ENCODE results near the gene PDZD2.
"Not testable (repeated sequence)": the region's sequence is repeated elsewhere in the genome, so short reads cannot be mapped to it uniquely, and the experiment has no call there.

The PDZD2 gene

DNA sequence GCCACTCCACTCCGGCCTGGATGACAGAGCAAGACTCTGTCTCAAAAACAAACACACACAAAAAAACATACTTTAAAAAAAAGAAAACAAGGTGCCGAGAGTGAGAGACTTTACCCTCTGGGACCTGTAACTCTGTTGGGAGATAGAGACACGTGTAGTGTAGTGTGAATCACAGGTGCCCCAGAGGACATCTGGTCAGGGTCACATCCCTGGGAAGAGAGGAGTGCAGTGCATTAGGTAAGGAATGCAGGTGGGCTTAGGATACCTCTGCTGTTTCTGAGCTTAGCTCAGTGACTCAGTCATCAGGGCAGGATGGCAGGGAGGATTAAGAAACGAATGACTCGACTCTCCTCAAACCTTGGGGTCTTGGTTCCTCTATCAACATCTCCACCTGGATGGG is 360.5 kb downstream of the PDZD2 start:
- DNase-seq (ENCODE audit: low read depth in 2 of 2, low spot score in 1 of 2) = no peak

DNA sequence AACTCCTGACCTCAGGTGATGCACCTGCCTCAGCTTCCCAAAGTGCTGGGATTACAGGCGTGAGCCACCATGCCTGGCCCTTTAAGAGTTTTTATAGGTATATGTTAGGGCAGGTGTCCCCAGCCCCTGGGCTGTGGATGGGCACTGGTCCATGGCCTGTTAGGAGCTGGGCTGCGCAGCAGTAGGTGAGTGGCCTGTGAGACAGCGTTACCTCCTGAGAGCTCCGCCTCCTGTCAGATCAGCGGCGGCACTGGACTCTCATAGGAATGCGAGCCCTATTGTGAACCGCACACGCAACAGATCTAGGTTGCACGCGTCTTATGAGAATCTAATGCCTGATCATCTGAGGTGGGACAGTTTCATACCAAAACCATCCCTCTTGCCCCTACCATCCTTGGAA is 361.8 kb downstream of the PDZD2 start:
- no peak for DNase-seq (ENCODE audit: low read depth in 2 of 2, low spot score in 1 of 2)

GRCh38 chr5:32001284-32001683 is 362.4 kb downstream of the PDZD2 start:
- DNase-seq (ENCODE audit: low read depth in 2 of 2, low spot score in 1 of 2) = no peak

GRCh38 chr5:32001707-32002106 is 362.8 kb downstream of the PDZD2 start:
- DNase-seq (ENCODE audit: low read depth in 2 of 2, low spot score in 1 of 2) = no peak

DNA sequence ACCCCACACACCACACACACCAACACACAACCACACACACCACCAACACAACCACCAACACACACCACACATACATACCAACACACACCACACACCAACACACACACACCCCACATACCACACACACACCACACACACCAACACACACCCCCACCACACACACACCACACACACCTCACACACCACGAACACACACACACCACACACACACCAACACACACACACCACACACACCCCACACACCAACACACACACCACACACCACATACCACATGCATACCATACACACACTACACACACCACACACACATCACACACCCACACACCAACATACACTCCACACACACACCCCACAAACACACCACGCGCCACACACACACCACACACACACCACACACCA is 363.8 kb downstream of the PDZD2 start:
- DNase-seq (ENCODE audit: low read depth in 2 of 2, low spot score in 1 of 2) = no peak

DNA sequence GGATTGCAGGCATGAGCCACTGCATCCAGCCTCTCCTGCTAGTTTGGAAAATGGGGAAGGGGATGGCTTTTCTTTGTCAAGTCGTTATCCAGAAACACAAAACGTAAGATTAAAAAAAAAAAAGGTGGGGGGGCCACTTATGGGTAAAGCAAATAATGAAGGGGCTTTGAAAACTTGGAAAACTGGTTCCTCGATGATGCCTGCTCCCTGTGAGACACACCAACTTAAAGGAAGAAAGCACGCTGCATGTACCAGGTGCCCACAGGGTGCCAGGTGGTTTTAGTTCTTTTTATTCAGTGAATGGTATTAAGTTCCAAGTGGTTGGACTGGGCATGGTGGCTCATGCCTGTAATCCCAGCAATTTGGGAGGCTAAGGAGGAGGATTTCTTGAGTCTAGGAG is 365.1 kb downstream of the PDZD2 start:
- no peak for DNase-seq (ENCODE audit: low read depth in 2 of 2, low spot score in 1 of 2)

GRCh38 chr5:32004404-32004803 is 365.5 kb downstream of the PDZD2 start:
- DNase-seq (ENCODE audit: low read depth in 2 of 2, low spot score in 1 of 2) = no peak

GRCh38 chr5:32008746-32009145 is 369.8 kb downstream of the PDZD2 start:
- DNase-seq (ENCODE audit: low read depth in 2 of 2, low spot score in 1 of 2) = no peak

- no peak for DNase-seq (ENCODE audit: low read depth in 2 of 2, low spot score in 1 of 2)
These were observed 374.7 kb downstream of the PDZD2 start for GRCh38 chr5:32013658-32014057.

DNA sequence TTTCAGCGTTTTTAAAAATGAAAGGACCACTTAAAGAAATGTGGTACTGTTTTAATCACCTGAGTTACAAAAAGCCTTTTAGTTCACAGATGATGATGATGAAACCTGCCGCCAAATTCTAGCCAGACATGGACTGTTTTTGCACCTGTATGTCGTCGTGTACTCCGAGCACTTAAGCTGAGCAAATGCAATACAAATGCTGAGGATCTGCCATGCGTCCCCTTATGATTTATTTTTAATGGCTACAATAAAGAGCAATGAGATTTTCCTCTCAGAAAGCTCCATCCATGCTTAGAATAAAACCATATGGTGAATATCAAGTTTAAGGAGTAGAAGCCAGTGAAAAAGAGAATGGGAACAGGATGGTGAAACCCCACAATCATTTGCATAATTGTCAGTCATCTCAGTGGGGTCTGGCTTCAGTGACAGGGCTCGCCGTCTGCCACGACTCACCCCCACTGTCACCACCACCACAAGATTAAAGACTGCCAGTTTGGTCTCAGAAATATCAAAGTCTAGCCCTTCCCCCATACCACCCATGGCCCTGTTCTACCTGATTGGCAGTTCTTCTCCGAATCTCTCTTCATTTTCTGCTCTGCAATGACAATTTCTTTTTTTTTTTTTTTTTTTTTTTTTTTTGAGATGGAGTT is 375.3 kb downstream of the PDZD2 start:
- DNase-seq (ENCODE audit: low read depth in 2 of 2, low spot score in 1 of 2) = no peak

DNA sequence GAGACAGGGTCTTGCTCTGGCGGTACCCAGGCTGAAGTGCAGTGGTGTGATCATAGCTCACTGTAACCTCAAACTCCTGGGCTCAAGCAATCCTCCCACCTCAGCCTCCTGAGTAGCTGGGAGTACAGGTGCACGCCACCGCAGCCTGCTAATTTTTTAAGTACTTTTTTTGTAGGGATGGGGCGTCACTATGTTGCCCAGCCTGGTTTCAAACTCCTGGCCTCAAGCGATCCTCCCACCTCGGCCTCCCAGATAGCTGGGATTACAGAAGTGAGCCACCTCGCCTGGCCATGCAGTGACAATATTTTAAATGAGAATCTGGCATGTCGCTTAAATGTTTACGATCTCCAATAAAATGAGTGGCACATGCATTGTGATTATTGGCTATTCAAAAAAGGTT is 376.3 kb downstream of the PDZD2 start:
- DNase-seq (ENCODE audit: low read depth in 2 of 2, low spot score in 1 of 2) = not testable (repeated sequence)

DNA sequence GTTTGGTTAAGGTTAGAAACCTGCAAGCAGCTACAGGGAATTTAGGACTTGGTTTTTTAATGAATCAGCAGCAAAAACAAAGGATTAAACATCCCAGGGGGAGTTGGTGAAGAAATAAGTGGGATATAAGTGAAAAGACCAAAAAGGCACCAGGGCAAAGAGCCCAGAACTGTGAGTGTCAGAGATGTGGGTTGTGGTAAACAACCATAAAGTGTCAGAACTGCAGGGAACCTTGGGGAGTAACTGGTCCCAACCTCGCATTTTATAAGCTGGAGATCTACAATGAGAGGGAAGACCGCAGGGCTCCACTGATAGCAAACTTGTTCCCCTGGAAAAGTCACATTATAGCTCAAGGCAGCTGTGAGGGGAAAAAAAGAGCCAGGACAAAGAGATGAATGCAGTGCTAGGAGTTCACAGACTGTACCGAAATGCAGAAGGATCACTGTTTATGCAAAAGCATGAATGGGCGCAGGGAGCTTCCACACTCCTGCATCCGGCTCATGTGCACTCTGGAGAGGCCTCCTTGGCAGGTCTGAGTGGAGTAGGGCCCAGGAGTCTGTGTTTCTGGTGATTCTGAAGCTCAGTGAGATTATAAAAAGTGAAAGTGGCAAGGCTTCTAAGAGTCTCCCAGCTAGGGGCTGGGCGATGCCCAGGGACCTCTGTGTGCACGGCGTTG is 378.9 kb downstream of the PDZD2 start:
- DNase-seq (ENCODE audit: low read depth in 2 of 2, low spot score in 1 of 2) = no peak

DNA sequence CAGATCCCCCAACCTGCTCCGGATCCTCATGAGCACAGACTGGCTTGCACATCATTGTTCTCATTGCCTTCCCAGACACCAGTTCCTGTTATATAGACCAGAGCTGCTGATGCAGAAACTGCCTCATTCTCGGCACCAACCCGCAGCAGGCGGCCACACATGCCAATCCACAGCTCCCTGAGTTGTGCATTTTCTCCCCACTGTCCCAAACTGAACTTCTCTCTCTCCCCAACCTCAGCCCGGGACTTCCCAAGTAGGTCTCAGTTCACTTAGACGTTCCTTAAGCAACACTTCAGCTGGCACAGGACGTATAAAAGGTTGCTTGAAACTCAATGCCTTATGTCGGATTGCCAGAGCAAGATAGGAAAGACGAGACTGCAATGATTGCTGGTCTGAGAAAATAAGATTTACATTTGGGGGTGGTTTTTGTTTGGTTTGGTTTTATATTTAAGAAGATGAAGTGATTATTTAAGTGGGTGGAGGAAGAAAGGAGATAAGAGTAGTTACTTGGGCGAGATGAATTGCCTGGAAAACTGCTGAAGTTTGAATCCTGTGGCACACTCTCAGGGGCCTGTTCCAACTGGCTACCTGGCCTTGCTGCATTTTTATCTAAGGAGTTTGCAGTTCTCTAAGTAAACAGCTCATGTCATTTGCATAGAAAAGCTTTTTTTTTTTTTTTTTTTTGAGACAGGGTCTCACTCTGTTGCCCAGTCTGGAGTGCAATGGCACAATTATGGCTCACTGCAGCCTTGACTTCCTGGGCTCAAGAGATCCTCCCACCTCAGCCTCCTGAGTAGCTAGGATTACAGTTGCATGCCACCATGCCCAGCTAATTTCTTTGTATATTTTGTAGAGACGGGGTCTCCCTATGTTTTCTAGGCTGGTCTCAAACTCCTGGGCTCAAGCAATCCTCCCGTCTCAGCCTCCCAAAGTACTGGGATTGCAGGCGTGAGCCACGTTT is 379.8 kb downstream of the PDZD2 start:
- DNase-seq (ENCODE audit: low read depth in 2 of 2, low spot score in 1 of 2) = no peak

DNA sequence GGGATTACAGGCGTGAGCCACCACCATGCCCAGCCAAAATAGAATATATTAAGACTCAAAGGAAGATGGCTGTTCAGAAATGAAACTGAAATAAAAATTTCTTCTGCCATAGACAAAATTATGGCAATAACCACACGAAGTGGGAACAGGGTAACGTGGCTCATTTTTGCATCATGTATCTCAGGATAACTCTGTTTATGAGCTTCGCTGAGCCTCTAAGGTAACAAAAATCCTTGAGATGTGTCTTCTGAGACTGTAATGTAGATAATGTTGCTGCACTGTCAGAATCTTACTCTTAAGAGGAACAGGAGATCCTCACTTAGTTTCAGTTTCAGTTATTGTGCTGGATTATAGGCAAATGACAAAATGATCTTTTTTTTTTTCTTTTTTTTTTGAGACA is 381.3 kb downstream of the PDZD2 start:
- DNase-seq (ENCODE audit: low read depth in 2 of 2, low spot score in 1 of 2) = no peak

GRCh38 chr5:32020946-32021345 is 382.0 kb downstream of the PDZD2 start:
- DNase-seq (ENCODE audit: low read depth in 2 of 2, low spot score in 1 of 2) = no peak

- no peak for DNase-seq (ENCODE audit: low read depth in 2 of 2, low spot score in 1 of 2)
These were observed 382.8 kb downstream of the PDZD2 start for GRCh38 chr5:32021771-32022170.

DNA sequence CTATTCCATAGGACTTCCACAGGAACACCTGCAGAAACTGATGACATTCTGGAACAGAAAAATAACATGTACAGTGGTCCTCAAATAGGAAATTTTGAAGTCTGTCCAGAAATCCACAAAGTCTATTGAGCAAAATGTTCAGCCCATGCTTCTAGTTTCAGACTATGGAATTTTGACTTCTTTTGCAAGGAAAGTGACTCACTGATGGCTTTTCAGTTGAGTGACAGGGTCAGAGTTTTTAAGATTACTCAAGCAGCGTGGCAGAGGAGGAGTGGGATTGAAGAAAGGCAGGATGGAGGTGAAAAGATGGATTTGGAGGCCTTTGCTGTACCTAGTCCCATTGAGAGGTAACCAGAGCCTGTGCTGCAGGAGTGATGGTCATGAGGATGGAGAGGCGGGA is 383.7 kb downstream of the PDZD2 start:
- DNase-seq (ENCODE audit: low read depth in 2 of 2, low spot score in 1 of 2) = no peak

GRCh38 chr5:32023816-32024215 is 384.9 kb downstream of the PDZD2 start:
- no peak for DNase-seq (ENCODE audit: low read depth in 2 of 2, low spot score in 1 of 2)

DNA sequence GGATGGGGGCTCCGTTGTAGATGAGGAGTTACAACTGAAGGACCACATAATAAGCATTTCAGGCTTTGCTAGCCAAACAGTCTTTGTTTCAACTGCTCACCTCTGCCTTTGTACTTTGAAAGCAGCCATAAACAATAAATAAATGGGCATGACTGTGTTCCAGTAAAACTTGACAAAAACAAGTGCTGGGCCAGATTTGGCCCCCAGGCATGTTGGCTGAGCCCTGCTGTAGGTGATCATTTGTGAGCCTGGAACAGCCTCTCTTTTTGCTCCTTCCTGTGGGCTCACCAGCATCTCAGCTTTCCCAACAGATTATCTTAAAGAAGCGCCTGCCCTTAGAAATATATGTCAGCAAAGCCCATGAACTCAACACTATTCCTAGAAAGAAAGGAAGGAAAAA is 385.8 kb downstream of the PDZD2 start:
- no peak for DNase-seq (ENCODE audit: low read depth in 2 of 2, low spot score in 1 of 2)

GRCh38 chr5:32027093-32027716 is 388.3 kb downstream of the PDZD2 start:
- no peak for DNase-seq (ENCODE audit: low read depth in 2 of 2, low spot score in 1 of 2)

DNA sequence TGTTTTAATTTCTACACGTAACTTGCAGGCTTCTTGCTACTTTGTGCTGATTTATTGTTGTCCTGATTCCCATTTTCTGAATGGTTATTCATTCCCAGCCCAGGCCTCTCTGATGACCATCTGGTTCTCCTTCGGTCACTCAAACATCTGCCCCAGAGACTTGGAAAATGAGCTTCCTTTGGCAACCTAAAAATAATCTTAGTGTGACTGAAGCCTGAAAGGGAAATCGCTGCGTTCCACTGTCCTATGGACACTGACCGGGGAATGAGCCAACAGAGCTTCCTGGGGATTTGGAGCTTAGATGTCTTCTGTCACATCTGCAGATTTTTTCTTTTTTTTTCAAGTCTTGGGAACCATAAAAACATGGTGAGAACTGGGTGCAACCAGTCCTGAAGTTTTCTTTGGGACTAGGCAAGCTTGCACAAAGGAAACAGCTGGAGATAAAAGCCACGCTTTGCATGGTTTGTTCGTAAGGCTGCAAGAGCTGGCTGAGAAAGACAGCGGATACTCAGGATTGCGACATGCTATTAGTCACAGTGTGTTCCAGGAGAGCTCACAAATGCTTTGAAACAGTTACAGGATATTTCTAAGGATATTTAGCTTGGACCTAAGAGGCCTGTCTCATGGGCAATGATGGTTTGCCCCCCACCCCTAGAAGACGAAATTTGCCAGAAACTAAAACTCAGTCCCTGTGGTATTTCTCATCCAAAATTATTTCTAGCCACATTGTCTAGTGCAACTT is 389.0 kb downstream of the PDZD2 start:
- no peak for DNase-seq (ENCODE audit: low read depth in 2 of 2, low spot score in 1 of 2)
